ENCODE measurements around the gene DISP2.

DISP2 gene

DNA sequence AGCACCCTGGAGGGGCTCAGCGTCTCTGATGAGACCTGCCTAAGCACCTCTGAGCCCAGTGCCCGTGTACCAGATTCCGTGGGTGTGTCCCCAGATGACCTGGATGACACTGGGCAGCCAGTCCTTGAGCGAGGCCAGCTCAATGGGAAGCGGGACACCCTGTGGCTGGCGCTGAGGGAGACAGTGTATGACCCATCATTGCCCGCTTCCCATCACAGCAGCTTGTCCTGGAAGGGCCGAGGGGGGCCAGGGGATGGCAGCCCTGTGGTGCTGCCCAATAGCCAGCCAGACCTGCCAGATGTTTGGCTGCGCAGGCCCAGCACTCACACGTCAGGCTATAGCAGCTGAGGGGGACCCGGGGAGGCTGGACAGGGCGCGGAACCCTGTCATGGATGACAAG lies 12.0 kb downstream of the DISP2 start:
- Histone ChIP-seq H3K27me3 (ENCODE audit: insufficient read depth, low read length, poor library complexity, severe bottlenecking) (no peaks in the 10 kb centered on the region), H3K4me1 (ENCODE audit: insufficient read depth, low read length, poor library complexity, severe bottlenecking) (peaks cover 13% of the 10 kb centered on the region), H4K20me1 (ENCODE audit: insufficient read depth, low read length, poor library complexity, severe bottlenecking) (no peaks in the 10 kb centered on the region), H3K4me3 (ENCODE audit: low read length, poor library complexity, severe bottlenecking) (no peak overlapping the region), H2AFZ (ENCODE audit: low read length) (no peak overlapping the region), H3K9me2 (replicated peaks; ENCODE audit: low read depth, low read length) (no peaks in the 10 kb centered on the region), H3K36me3 (ENCODE audit: insufficient read depth, low read length) (no peaks in the 10 kb centered on the region), H3K79me2 (ENCODE audit: insufficient read depth, low read length) (no peaks in the 10 kb centered on the region), H3K9ac (ENCODE audit: low read depth, low read length, poor library complexity, severe bottlenecking) (no peak overlapping the region), H3K4me2 (ENCODE audit: low read depth, low read length, poor library complexity, severe bottlenecking) (no peak overlapping the region), H3K9me3 (ENCODE audit: insufficient read depth, low read depth, low read length) (no peaks in the 10 kb centered on the region), H3F3A (ENCODE audit: low read depth) (no peaks in the 10 kb centered on the region)
- TF ChIP-seq, protein P1, sequence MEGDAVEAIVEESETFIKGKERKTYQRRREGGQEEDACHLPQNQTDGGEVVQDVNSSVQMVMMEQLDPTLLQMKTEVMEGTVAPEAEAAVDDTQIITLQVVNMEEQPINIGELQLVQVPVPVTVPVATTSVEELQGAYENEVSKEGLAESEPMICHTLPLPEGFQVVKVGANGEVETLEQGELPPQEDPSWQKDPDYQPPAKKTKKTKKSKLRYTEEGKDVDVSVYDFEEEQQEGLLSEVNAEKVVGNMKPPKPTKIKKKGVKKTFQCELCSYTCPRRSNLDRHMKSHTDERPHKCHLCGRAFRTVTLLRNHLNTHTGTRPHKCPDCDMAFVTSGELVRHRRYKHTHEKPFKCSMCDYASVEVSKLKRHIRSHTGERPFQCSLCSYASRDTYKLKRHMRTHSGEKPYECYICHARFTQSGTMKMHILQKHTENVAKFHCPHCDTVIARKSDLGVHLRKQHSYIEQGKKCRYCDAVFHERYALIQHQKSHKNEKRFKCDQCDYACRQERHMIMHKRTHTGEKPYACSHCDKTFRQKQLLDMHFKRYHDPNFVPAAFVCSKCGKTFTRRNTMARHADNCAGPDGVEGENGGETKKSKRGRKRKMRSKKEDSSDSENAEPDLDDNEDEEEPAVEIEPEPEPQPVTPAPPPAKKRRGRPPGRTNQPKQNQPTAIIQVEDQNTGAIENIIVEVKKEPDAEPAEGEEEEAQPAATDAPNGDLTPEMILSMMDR (conservative IDR thresholded peaks at IDR 0.05; ENCODE audit: low read length), result no peak
- no peak for TF ChIP-seq EZH2phosphoT487 (IDR thresholded peaks at IDR 0.05; ENCODE audit: borderline replicate concordance)

DNA sequence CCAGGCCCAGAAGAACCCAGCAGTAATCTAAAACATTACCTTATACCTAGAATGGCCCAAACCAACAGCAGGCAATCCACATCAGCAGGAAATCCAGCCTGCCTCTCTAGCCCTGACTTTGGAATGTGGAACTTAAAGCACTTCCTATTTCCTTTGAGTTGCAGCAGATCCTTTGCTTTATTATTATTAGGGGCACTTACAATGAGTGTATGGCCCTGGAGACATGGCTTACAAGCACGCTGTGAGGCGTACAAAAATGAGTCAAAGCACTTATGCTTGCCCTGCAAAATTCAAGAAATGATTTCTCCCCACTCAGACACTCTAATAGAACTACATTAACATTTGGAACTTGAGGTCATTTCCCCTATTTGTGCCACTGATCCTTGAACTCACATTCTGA lies 15.0 kb downstream of the DISP2 start:
- Histone ChIP-seq H3F3A (ENCODE audit: low read depth) (no peaks in the 10 kb centered on the region), H3K9ac (ENCODE audit: low read depth, low read length, poor library complexity, severe bottlenecking) (no peak overlapping the region), H3K9me2 (replicated peaks; ENCODE audit: low read depth, low read length) (no peaks in the 10 kb centered on the region), H4K20me1 (ENCODE audit: insufficient read depth, low read length, poor library complexity, severe bottlenecking) (no peaks in the 10 kb centered on the region), H2AFZ (ENCODE audit: low read length) (no peak overlapping the region), H3K36me3 (ENCODE audit: insufficient read depth, low read length) (no peaks in the 10 kb centered on the region), H3K4me3 (ENCODE audit: low read length, poor library complexity, severe bottlenecking) (no peak overlapping the region), H3K79me2 (ENCODE audit: insufficient read depth, low read length) (no peaks in the 10 kb centered on the region), H3K4me2 (ENCODE audit: low read depth, low read length, poor library complexity, severe bottlenecking) (no peak overlapping the region), H3K9me3 (ENCODE audit: insufficient read depth, low read depth, low read length) (no peaks in the 10 kb centered on the region), H3K27me3 (ENCODE audit: insufficient read depth, low read length, poor library complexity, severe bottlenecking) (no peaks in the 10 kb centered on the region), H3K4me1 (ENCODE audit: insufficient read depth, low read length, poor library complexity, severe bottlenecking) (peaks cover 7% of the 10 kb centered on the region)
- no peak for TF ChIP-seq EZH2phosphoT487 (IDR thresholded peaks at IDR 0.05; ENCODE audit: borderline replicate concordance)
- TF ChIP-seq, protein P1 (conservative IDR thresholded peaks at IDR 0.05; ENCODE audit: low read length), result no peak

DNA sequence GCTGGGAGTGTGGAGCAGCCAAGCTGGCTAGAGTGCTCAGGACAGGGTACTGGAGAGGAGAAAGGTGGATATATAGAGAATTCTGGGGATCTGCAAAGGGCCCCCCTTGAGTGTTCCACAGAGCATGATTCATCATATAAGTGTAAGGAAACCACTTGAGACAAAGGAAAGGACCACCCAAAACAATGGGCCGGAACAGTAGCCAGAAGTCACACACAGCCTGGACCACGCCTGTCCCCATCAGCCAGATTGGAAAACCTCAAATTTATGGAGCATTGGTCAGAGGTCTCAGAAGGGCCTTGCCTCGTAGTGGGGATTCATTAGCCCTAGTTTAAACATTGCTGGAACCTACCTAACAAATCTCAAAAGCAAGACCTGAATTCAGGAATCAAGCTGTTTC lies 19.6 kb downstream of the DISP2 start:
- Histone ChIP-seq H3K9me2 (replicated peaks; ENCODE audit: low read depth, low read length) (no peaks in the 10 kb centered on the region), H4K20me1 (ENCODE audit: insufficient read depth, low read length, poor library complexity, severe bottlenecking) (no peaks in the 10 kb centered on the region), H3K4me1 (ENCODE audit: insufficient read depth, low read length, poor library complexity, severe bottlenecking) (no peaks in the 10 kb centered on the region), H3K9me3 (ENCODE audit: insufficient read depth, low read depth, low read length) (no peaks in the 10 kb centered on the region), H3F3A (ENCODE audit: low read depth) (no peaks in the 10 kb centered on the region), H3K4me3 (ENCODE audit: low read length, poor library complexity, severe bottlenecking) (no peak overlapping the region), H3K79me2 (ENCODE audit: insufficient read depth, low read length) (no peaks in the 10 kb centered on the region), H3K36me3 (ENCODE audit: insufficient read depth, low read length) (no peaks in the 10 kb centered on the region), H3K9ac (ENCODE audit: low read depth, low read length, poor library complexity, severe bottlenecking) (no peak overlapping the region), H3K27me3 (ENCODE audit: insufficient read depth, low read length, poor library complexity, severe bottlenecking) (no peaks in the 10 kb centered on the region), H2AFZ (ENCODE audit: low read length) (no peak overlapping the region), H3K4me2 (ENCODE audit: low read depth, low read length, poor library complexity, severe bottlenecking) (no peak overlapping the region)
- no peak for TF ChIP-seq EZH2phosphoT487 (IDR thresholded peaks at IDR 0.05; ENCODE audit: borderline replicate concordance)
- TF ChIP-seq, protein P1 (conservative IDR thresholded peaks at IDR 0.05; ENCODE audit: low read length), result no peak
